Cardiac muscle cell (in vitro differentiated cells and primary cell): Measurements from ENCODE around the gene TMEM115. TPM values are rescaled to one million over a fixed set of nuclear protein-coding genes. Genes with fewer than 3 reads are reported as not detected.

Experiments used
- DNase-seq, 2 donors: peaks; one replicate each; pipeline versions ENCODE4 v3.0.0 to v3.0.0-alpha.2; 2010 to 2017; ENCODE audit warnings: low read depth in 1 of 2, low spot score in 1 of 2
- H3K27ac ChIP-seq: fragments of 200-600 bp; sonication (generic); 2 replicates; pipeline ENCODE4 v1.5.1; 2016
- H3K27me3 ChIP-seq: fragments of 200-600 bp; sonication (generic); 2 replicates; pipeline ENCODE4 v1.6.0; 2016; ENCODE audit warnings: control low read depth
- H3K36me3 ChIP-seq: fragments of 200-600 bp; sonication (generic); 2 replicates; pipeline ENCODE4 v1.5.1; 2016; ENCODE audit warnings: control low read depth
- H3K4me1 ChIP-seq: fragments of 200-600 bp; sonication (generic); 2 replicates; pipeline ENCODE4 v1.8.1; 2017; ENCODE audit warnings: low read depth, mild to moderate bottlenecking, mixed run types
- H3K4me3 ChIP-seq: fragments of 200-600 bp; sonication (generic); 2 replicates; pipeline ENCODE4 v1.5.1; 2016; ENCODE audit warnings: mild to moderate bottlenecking
- H3K9me3 ChIP-seq: fragments of 200-600 bp; sonication (generic); 2 replicates; pipeline ENCODE4 v1.5.1; 2017; ENCODE audit warnings: low read depth, mild to moderate bottlenecking, control low read depth
- polyA plus RNA-seq: library from polyadenylated mRNA; unstranded; fragments of >200 nt; fragmentation: Nextera tagmentation; extraction: Ambion mirVana; gene quantifications from 2 replicates; pipeline ENCODE4 v1.2.1, GENCODE V29; 2016
- total RNA-seq: library from RNA; depleted of rRNA; stranded (reverse); fragments of >200 nt; gene quantifications from 2 replicates; pipeline ENCODE4 v1.2.3, GENCODE V29; 2016
- TF ChIP-seq, protein P1 (sequence below): IDR thresholded peaks from 2 replicates; pipeline ENCODE4 v1.5.1; 2012; ENCODE audit warnings: low read depth, mild to moderate bottlenecking, low read length

Gene TMEM115
- total and polyA plus RNA-seq, 2 experiments from 2014 or later = 57.9 to 67.0 TPM

DNA sequence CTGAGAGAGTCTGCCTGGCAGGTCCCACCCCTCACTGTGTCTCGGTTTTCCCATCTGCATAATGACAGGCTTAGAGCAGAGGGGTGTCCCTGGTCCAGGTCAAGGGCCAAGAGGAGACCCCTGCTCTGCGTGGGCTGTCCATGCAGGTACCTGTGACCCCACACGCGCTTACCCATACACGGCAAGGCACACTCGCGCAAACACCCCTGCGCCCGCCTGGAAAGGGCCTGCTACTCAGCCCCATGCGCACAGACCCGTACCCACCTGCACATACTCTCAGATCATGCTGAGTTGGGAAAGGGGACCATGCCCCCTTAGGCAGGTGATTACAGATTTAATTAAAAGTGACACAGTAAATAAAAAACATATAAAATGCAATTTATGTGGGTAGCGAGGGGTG, 23.4 kb upstream of the TMEM115 start:
- no peaks in the 10 kb centered on the region for H3K27me3 ChIP-seq
- no peak for DNase-seq
- no peaks in the 10 kb centered on the region for H3K36me3 ChIP-seq
- no peak overlapping the region for H3K27ac ChIP-seq
- no peaks in the 10 kb centered on the region for H3K4me1 ChIP-seq
- H3K4me3 ChIP-seq = no peak overlapping the region
- TF ChIP-seq, protein P1, sequence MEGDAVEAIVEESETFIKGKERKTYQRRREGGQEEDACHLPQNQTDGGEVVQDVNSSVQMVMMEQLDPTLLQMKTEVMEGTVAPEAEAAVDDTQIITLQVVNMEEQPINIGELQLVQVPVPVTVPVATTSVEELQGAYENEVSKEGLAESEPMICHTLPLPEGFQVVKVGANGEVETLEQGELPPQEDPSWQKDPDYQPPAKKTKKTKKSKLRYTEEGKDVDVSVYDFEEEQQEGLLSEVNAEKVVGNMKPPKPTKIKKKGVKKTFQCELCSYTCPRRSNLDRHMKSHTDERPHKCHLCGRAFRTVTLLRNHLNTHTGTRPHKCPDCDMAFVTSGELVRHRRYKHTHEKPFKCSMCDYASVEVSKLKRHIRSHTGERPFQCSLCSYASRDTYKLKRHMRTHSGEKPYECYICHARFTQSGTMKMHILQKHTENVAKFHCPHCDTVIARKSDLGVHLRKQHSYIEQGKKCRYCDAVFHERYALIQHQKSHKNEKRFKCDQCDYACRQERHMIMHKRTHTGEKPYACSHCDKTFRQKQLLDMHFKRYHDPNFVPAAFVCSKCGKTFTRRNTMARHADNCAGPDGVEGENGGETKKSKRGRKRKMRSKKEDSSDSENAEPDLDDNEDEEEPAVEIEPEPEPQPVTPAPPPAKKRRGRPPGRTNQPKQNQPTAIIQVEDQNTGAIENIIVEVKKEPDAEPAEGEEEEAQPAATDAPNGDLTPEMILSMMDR = no peak
- H3K9me3 ChIP-seq = no peaks in the 10 kb centered on the region

DNA sequence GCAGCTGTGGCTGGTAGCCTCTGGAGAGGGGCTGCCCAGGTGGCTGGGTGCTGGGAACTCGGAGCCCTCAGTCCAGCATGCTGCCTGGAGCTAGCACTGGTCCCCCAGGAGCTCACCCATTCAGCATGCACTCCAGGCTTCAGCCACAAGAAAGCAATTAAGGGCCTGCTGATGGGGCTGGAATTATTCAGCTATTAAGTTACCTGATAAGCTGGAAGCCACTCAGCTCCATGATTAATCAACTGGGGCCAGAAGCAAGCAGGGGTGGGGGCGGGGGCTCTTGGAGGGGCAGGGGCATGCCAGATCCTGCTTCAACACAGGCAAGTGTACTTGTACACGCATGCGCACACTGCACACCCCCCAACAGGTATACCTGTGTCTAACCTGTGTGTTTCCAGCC, 22.1 kb upstream of the TMEM115 start:
- H3K36me3 ChIP-seq = no peaks in the 10 kb centered on the region
- DNase-seq = no peak
- no peaks in the 10 kb centered on the region for H3K27me3 ChIP-seq
- TF ChIP-seq, protein P1 = no peak
- no peaks in the 10 kb centered on the region for H3K4me1 ChIP-seq
- H3K4me3 ChIP-seq = no peak overlapping the region
- no peak overlapping the region for H3K27ac ChIP-seq
- no peaks in the 10 kb centered on the region for H3K9me3 ChIP-seq

DNA sequence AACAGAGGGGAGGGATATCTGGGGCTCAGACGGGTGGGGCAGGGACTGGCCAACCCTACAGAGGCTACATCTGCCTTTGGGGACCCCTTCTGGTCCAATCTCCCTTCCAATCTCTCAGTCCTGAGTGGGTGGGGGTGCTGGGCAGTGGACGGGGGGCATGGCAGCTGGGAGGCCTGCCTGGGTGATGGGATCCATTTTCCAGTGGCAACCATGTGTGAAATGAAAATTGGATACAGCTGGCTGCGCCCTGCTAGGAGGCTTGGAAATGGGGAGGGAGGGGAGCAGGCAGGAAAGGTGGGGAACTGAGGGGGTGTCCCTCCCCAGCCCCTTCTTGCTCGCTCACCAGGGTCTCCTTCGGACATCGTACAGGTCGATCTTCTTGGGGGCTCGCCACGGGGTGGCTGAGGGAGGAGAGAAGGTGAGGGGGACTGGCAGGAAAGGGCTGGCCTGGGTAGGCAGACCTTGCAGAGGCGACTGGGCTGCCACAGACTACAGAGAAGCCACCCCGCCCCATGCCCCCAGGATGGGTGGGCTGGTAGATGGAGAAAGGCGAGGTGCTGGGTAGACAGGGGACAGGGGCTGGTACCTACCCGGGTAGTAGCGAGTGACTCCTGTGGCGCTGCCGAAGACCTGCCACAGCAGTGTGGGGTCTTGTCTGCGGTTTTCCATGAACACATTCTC, 21.2 kb upstream of the TMEM115 start:
- Histone ChIP-seq H3K36me3 (no peaks in the 10 kb centered on the region), H3K4me3 (no peak overlapping the region), H3K27ac (no peak overlapping the region), H3K27me3 (no peaks in the 10 kb centered on the region), H3K9me3 (no peaks in the 10 kb centered on the region), H3K4me1 (no peaks in the 10 kb centered on the region)
- TF ChIP-seq, protein P1 = no peak
- DNase-seq = no peak

DNA sequence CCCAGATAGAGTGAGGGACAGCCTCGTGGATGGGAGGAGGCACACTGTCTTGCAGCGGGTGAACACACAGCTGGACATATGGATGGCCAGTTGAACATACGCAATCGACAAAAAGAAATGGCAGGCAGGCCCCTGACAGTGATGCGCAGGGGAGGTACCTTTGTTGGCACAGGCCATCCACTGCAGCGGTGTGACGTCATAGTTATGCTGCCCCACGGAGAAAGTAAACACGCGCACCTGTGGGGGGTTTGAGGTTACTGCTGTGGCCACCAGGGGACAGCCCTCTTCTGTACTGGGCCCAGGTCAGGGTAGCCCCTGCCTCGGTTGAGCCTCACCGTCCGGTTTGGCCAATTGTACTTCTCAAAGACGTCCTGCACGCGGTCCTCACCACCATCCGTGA, 19.4 kb upstream of the TMEM115 start:
- Histone ChIP-seq H3K4me3 (no peak overlapping the region), H3K36me3 (no peaks in the 10 kb centered on the region), H3K4me1 (no peaks in the 10 kb centered on the region)

DNA sequence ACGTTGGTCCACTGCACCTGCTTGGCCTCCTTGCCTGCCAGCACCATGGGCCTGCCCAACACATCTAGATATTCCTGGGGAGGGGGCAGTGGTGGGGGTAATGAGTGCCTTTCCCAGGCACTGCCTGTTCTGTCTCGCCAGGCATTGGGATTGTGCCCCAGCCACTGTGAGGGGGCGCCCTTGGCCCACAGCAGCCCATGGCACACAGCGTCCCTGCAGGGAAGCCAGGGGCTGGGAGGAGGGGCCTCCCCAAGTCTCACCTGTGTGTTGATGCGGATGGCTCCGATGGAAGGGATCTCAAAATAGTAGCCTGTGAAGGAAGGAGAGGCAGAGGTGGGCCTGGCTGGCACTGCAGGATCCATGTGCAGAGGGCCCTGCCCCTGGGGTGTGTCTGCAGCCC, 18.7 kb upstream of the TMEM115 start:
- no peak for DNase-seq
- no peak overlapping the region for H3K27ac ChIP-seq
- no peaks in the 10 kb centered on the region for H3K27me3 ChIP-seq

More for the DNA sequence above, 19.4 kb upstream of the TMEM115 start:
- no peak overlapping the region for H3K27ac ChIP-seq
- DNase-seq = no peak
- no peaks in the 10 kb centered on the region for H3K9me3 ChIP-seq
- no peaks in the 10 kb centered on the region for H3K27me3 ChIP-seq
- TF ChIP-seq, protein P1 = no peak

More for the DNA sequence above, 18.7 kb upstream of the TMEM115 start:
- no peak overlapping the region for H3K4me3 ChIP-seq
- no peaks in the 10 kb centered on the region for H3K36me3 ChIP-seq
- H3K9me3 ChIP-seq = no peaks in the 10 kb centered on the region
- H3K4me1 ChIP-seq = no peaks in the 10 kb centered on the region
- TF ChIP-seq, protein P1 = no peak
